Peyer's patch (tissue), 4 donors: ENCODE results near the gene IMMT.

Experiments used
- CTCF ChIP-seq, 6 experiments: fragments of 450-650 bp in 4 of 6; fragments of 200-600 bp in 2 of 6; sonication (generic) in 1 of 6; IDR thresholded peaks; one replicate each; pipeline ENCODE4 v1.5.1; 2017 to 2019; ENCODE audit warnings: antibody characterized with exemption in 6 of 6, mild to moderate bottlenecking in 3 of 6, moderate library complexity in 1 of 6
- POLR2A ChIP-seq, 2 donors: fragments of 450-650 bp; IDR thresholded peaks; one replicate each; pipeline ENCODE4 v1.5.1; 2017; ENCODE audit warnings: antibody characterized with exemption in 2 of 2, mild to moderate bottlenecking in 2 of 2, moderate library complexity in 2 of 2

- TF ChIP-seq CTCF (IDR thresholded peaks at IDR 0.05) (no peak), POLR2A (IDR thresholded peaks at IDR 0.05) (no peak)
Measured at GRCh38 chr2:86143926-86144685, 51.2 kb downstream of the IMMT start.
